ENCODE measurements around the gene DFFA. TPM values are rescaled to one million over a fixed set of nuclear protein-coding genes. Genes with fewer than 3 reads are reported as not detected.

DFFA gene
- total and polyA plus RNA-seq, 9 of the 15 experiments (the other 6 are each of a cell fraction or from before 2014, with no cell fraction given): 39.6 to 74.8 (median 59.2) TPM

- TF ChIP-seq SOX6 (IDR thresholded peaks at IDR 0.05) (peak; percentile 69), ATF6 (CRISPR knock-in tag; IDR thresholded peaks at IDR 0.05) (no peak), TOE1 (IDR thresholded peaks at IDR 0.05; ENCODE audit: borderline replicate concordance) (peak; percentile 15; the same call in 1 of the 2 replicates), TOE1 (CRISPR knock-in tag; IDR thresholded peaks at IDR 0.05; ENCODE audit: borderline replicate concordance, low read depth) (no peak), ZNF699 (CRISPR knock-in tag; IDR thresholded peaks at IDR 0.05; ENCODE audit: insufficient replicate concordance) (no peak), ZNF592 (IDR thresholded peaks at IDR 0.05) (peak; percentile 91), E2F8 (IDR thresholded peaks at IDR 0.05; ENCODE audit: low read depth, partially characterized antibody) (peak; percentile 47), NFIC (IDR thresholded peaks at IDR 0.05) (peak; percentile 36; the same call in 1 of the 2 replicates), FOS (IDR thresholded peaks at IDR 0.05; ENCODE audit: extremely low read depth, insufficient read length) (peak; percentile 57), HNRNPLL (IDR thresholded peaks at IDR 0.05; ENCODE audit: low read depth, low read length, poor library complexity, severe bottlenecking) (no peak), SMARCA4 (IDR thresholded peaks at IDR 0.05) (peak; percentile 92), MAX (CRISPR knock-in tag; IDR thresholded peaks at IDR 0.05) (peak; percentile 80), KAT7 (CRISPR knock-in tag; IDR thresholded peaks at IDR 0.05; ENCODE audit: borderline replicate concordance) (no peak), ZNF133 (CRISPR knock-in tag; IDR thresholded peaks at IDR 0.05) (no peak), BCLAF1 (IDR thresholded peaks at IDR 0.05; ENCODE audit: borderline replicate concordance in 1 of 2, control insufficient read depth in 1 of 2, low read depth in 2 of 2, low read length in 1 of 2) (peak in 1 of 2 experiments; percentile 66; a peak in 1 of 4 replicates), TAL1 (IDR thresholded peaks at IDR 0.05) (peak; percentile 55)
Observed at GRCh38 chr1:10459184-10459583, 13.1 kb downstream of the DFFA start (continued).

All from K562 (cell line).